HepG2 (cell line): ENCODE results near the gene CA7.

Source experiments
- KDM5B ChIP-seq: sonication (generic); formaldehyde crosslinking; IDR thresholded peaks from 2 replicates; pipeline ENCODE4 v1.4.0; 2020; ENCODE audit warnings: missing genetic modification reagents, mild to moderate bottlenecking, borderline replicate concordance
- TF ChIP-seq, protein P1 (sequence below): IDR thresholded peaks from 2 replicates; pipeline ENCODE4 v1.6.1; 2012; ENCODE audit warnings: inconsistent platforms

DNA sequence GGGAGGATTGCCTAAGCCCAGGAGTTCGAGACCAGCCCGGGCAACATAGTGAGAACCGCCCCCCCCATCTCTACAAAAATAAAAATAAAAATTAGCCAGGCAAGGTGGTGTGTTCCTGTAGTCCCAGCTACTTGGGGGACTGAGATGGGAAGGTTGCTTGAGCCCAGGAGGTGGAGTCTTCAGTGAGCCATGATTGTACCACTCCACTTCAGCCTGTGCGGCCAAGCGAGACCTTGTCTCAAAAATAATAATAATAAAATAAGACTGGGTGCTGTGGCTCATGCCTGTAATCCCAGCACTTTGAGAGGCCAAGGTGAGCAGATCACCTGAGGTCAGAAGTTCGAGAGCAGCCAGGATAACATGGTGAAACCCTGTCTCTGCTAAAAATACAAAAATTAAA lies 47.6 kb downstream of the CA7 start:
- TF ChIP-seq, protein P1, sequence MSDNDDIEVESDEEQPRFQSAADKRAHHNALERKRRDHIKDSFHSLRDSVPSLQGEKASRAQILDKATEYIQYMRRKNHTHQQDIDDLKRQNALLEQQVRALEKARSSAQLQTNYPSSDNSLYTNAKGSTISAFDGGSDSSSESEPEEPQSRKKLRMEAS, result no peak
- no peak for TF ChIP-seq KDM5B
